Neural crest cell (in vitro differentiated cells): ENCODE results near the gene MCM6. TPM values are rescaled to one million over a fixed set of nuclear protein-coding genes. Genes with fewer than 3 reads are reported as not detected.

Experiments used
- DNase-seq: peaks from one replicate; pipeline ENCODE4 v3.0.0; 2021; ENCODE audit warnings: low read depth, mixed read lengths, low spot score
- H3K27ac Mint-ChIP-seq: one replicate; pipeline ENCODE4 v1.8.0; 2021; ENCODE audit warnings: mild to moderate bottlenecking, mixed read lengths; ENCODE audit not compliant: unreplicated experiment
- H3K27me3 Mint-ChIP-seq: 2 replicates; pipeline ENCODE4 v1.8.0; 2021; ENCODE audit warnings: low read depth, mild to moderate bottlenecking, mixed read lengths
- H3K36me3 Mint-ChIP-seq: 2 replicates; pipeline ENCODE4 v1.8.0; 2021; ENCODE audit warnings: low read depth, mild to moderate bottlenecking, mixed read lengths
- H3K4me1 Mint-ChIP-seq: 2 replicates; pipeline ENCODE4 v1.8.0; 2021; ENCODE audit warnings: mixed read lengths
- H3K4me3 Mint-ChIP-seq: one replicate; pipeline ENCODE4 v1.8.0; 2021; ENCODE audit warnings: mild to moderate bottlenecking, mixed read lengths
- H3K9me3 Mint-ChIP-seq: 2 replicates; pipeline ENCODE4 v1.8.0; 2021; ENCODE audit warnings: mixed read lengths
- total RNA-seq: library from RNA; stranded (reverse); gene quantifications from 2 replicates; pipeline ENCODE4 v1.2.1, GENCODE V29; 2021
- TF ChIP-seq, protein P1 (sequence below): fragments of 200-600 bp; sonication (generic); conservative IDR thresholded peaks from 2 replicates; pipeline ENCODE4 v1.5.0; 2021; ENCODE audit warnings: antibody characterized with exemption, mild to moderate bottlenecking

Gene MCM6
- total RNA-seq, 1 donor from 2014 or later, result 118 TPM

GRCh38 chr2:135849087-135849486 lies 27.2 kb downstream of the MCM6 start:
- no peak overlapping the region for H3K27ac Mint-ChIP-seq
- TF ChIP-seq, protein P1, sequence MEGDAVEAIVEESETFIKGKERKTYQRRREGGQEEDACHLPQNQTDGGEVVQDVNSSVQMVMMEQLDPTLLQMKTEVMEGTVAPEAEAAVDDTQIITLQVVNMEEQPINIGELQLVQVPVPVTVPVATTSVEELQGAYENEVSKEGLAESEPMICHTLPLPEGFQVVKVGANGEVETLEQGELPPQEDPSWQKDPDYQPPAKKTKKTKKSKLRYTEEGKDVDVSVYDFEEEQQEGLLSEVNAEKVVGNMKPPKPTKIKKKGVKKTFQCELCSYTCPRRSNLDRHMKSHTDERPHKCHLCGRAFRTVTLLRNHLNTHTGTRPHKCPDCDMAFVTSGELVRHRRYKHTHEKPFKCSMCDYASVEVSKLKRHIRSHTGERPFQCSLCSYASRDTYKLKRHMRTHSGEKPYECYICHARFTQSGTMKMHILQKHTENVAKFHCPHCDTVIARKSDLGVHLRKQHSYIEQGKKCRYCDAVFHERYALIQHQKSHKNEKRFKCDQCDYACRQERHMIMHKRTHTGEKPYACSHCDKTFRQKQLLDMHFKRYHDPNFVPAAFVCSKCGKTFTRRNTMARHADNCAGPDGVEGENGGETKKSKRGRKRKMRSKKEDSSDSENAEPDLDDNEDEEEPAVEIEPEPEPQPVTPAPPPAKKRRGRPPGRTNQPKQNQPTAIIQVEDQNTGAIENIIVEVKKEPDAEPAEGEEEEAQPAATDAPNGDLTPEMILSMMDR, result no peak
- no peak overlapping the region for H3K4me3 Mint-ChIP-seq
- no peak for DNase-seq
- H3K4me1 Mint-ChIP-seq, result no peaks in the 10 kb centered on the region
- H3K36me3 Mint-ChIP-seq, result peaks cover 22% of the 10 kb centered on the region
- no peaks in the 10 kb centered on the region for H3K27me3 Mint-ChIP-seq
- no peaks in the 10 kb centered on the region for H3K9me3 Mint-ChIP-seq

DNA sequence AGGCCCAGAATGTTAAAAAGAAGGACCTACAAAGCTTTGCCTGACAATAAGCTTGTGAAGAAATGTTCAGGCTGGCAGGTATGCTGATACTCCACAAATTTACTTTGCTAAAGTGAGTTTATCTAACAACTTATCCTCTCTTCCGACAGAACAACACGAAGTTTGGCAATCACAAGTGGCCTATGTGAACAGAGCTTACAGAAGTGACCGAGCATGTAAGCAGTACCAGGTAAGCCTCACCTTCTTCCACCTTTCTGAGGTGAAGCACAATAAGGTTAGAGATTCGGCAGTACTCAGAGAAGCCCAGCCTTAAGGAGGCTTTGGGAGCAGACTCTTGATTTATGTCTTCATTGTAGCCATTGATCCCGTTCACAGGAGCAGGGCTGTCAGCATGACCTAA lies 30.2 kb downstream of the MCM6 start:
- H3K36me3 Mint-ChIP-seq, result peaks cover 32% of the 10 kb centered on the region
- no peak overlapping the region for H3K27ac Mint-ChIP-seq
- H3K27me3 Mint-ChIP-seq, result no peaks in the 10 kb centered on the region
- H3K4me1 Mint-ChIP-seq, result no peaks in the 10 kb centered on the region
- TF ChIP-seq, protein P1, result no peak
- H3K9me3 Mint-ChIP-seq, result no peaks in the 10 kb centered on the region
- no peak for DNase-seq
- H3K4me3 Mint-ChIP-seq, result no peak overlapping the region

DNA sequence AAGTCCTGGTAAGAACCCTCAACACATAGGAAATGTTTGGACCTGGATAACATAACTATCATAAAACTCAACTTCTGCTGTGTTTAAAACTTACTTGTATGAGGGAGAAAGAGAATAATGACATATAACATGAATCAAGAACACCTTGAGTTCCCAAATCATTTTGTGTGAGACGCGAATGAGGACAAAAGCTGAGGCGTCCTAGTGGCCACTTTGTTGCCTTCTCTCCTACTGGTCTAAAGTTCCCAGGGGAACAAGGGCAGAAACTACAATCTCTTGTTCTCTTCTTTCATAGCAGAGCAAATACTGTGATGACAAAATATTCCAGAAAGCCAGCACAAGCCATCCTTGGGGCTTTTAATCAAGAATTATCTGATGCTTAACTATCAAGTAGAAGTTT lies 31.0 kb downstream of the MCM6 start:
- Mint-ChIP-seq H3K4me1 (peaks cover 1% of the 10 kb centered on the region), H3K36me3 (peaks cover 33% of the 10 kb centered on the region), H3K27ac (no peak overlapping the region), H3K27me3 (no peaks in the 10 kb centered on the region), H3K4me3 (no peak overlapping the region), H3K9me3 (no peaks in the 10 kb centered on the region)
- TF ChIP-seq, protein P1, result peak; percentile 25
- DNase-seq, result no peak

GRCh38 chr2:135844301-135844895 lies 31.8 kb downstream of the MCM6 start:
- Mint-ChIP-seq H3K4me3 (no peak overlapping the region), H3K4me1 (peaks cover 9% of the 10 kb centered on the region), H3K9me3 (no peaks in the 10 kb centered on the region), H3K36me3 (peaks cover 32% of the 10 kb centered on the region), H3K27me3 (no peaks in the 10 kb centered on the region), H3K27ac (no peak overlapping the region)
- DNase-seq, result no peak
- TF ChIP-seq, protein P1, result no peak

GRCh38 chr2:135843671-135844070 lies 32.6 kb downstream of the MCM6 start:
- TF ChIP-seq, protein P1, result no peak
- Mint-ChIP-seq H3K9me3 (no peaks in the 10 kb centered on the region), H3K4me1 (peaks cover 9% of the 10 kb centered on the region), H3K27ac (no peak overlapping the region), H3K36me3 (peaks cover 26% of the 10 kb centered on the region), H3K4me3 (no peak overlapping the region), H3K27me3 (no peaks in the 10 kb centered on the region)
- no peak for DNase-seq
